PC-3 (cell line): ENCODE data around the gene EHMT1. TPM values are rescaled to one million over a fixed set of nuclear protein-coding genes. Genes with fewer than 3 reads are reported as not detected.

Experiments used
- ATAC-seq: fragments of 200-7000 bp; cut with Tn5 transposase; 2 replicates; pipeline ENCODE4 v1.9.1; 2020; ENCODE audit warnings: mild to moderate bottlenecking, moderate library complexity
- BruUV-seq: library from RNA; stranded (reverse); fragments of 400-500 nt; replicated peaks from 2 replicates; lab custom pipeline; 2021; lab: Mats Ljungman, UMichigan
- CTCF ChIA-PET: fragments of 300-600 bp; sonication (Branson Sonifier 250); formaldehyde crosslinking; loops from one replicate; lab custom pipeline; 2022; ENCODE audit warnings: antibody characterized with exemption; lab: Charles Lee
- POLR2A ChIA-PET: fragments of 300-600 bp; sonication (Branson Sonifier 250); formaldehyde crosslinking; loops from one replicate; lab custom pipeline; 2022; ENCODE audit warnings: antibody characterized with exemption; ENCODE audit not compliant: unreplicated experiment; lab: Charles Lee
- DNase-seq: peaks from one replicate; pipeline ENCODE4 v3.0.0-alpha.2; 2015
- H2AFZ ChIP-seq: fragments of 300-600 bp; sonication (generic); 2 replicates; pipeline ENCODE4 v1.6.0; 2016; ENCODE audit warnings: antibody characterized with exemption, low read length
- H3F3A ChIP-seq: fragments of 300-600 bp; sonication (generic); one replicate; pipeline ENCODE4 v1.6.0; 2017; ENCODE audit warnings: antibody characterized with exemption, low read length, control low read depth, mild to moderate bottlenecking; ENCODE audit not compliant: unreplicated experiment
- H3K27ac ChIP-seq: fragments of 300-600 bp; sonication (generic); 2 replicates; pipeline ENCODE4 v1.5.1; 2016; ENCODE audit warnings: mild to moderate bottlenecking, low read length
- H3K27me3 ChIP-seq: fragments of 300-600 bp; sonication (generic); 2 replicates; pipeline ENCODE4 v1.6.1; 2016; ENCODE audit warnings: low read length, mixed read lengths
- H3K36me3 ChIP-seq: fragments of 300-600 bp; sonication (generic); 2 replicates; pipeline ENCODE4 v1.6.1; 2016; ENCODE audit warnings: low read depth, mixed run types, low read length, mixed read lengths
- H3K4me1 ChIP-seq: fragments of 300-600 bp; sonication (generic); 2 replicates; pipeline ENCODE4 v1.5.1; 2016; ENCODE audit warnings: low read length; ENCODE audit not compliant: insufficient read depth
- H3K4me2 ChIP-seq: fragments of 300-600 bp; sonication (generic); 2 replicates; pipeline ENCODE4 v1.6.0; 2016; ENCODE audit warnings: low read length
- H3K4me3 ChIP-seq: fragments of 300-600 bp; sonication (generic); 2 replicates; pipeline ENCODE4 v1.5.1; 2016; ENCODE audit warnings: mild to moderate bottlenecking, low read length, mixed read lengths
- H3K79me2 ChIP-seq: fragments of 300-600 bp; sonication (generic); 2 replicates; pipeline ENCODE4 v1.6.1; 2017; ENCODE audit warnings: low read length, mixed read lengths
- H3K9ac ChIP-seq: fragments of 300-600 bp; sonication (generic); 2 replicates; pipeline ENCODE4 v1.6.0; 2016; ENCODE audit warnings: mild to moderate bottlenecking, low read length
- H3K9me2 ChIP-seq: fragments of 300-600 bp; sonication (generic); replicated peaks from 2 replicates; pipeline ENCODE4 v1.6.1; 2016; ENCODE audit warnings: mixed run types, low read length, mixed read lengths
- H3K9me3 ChIP-seq: fragments of 300-600 bp; sonication (generic); 2 replicates; pipeline ENCODE4 v1.6.1; 2016; ENCODE audit warnings: low read length, mixed read lengths
- H4K20me1 ChIP-seq: fragments of 300-600 bp; sonication (generic); 2 replicates; pipeline ENCODE4 v1.6.1; 2016; ENCODE audit warnings: low read length, mixed read lengths
- EZH2 ChIP-seq: fragments of 300-600 bp; sonication (generic); IDR thresholded peaks from one replicate; pipeline ENCODE4 v1.6.1; 2017; ENCODE audit warnings: antibody characterized with exemption, mild to moderate bottlenecking, low read length; ENCODE audit not compliant: unreplicated experiment
- EZH2phosphoT487 ChIP-seq: fragments of 300-600 bp; sonication (generic); IDR thresholded peaks from 2 replicates; pipeline ENCODE4 v1.6.1; 2018; ENCODE audit warnings: mild to moderate bottlenecking, antibody characterized with exemption, low read length, borderline replicate concordance
- intact Hi-C: fragments of 100-400 bp; cut with micrococcal nuclease; formaldehyde crosslinking; loops from 2 replicates; pipeline ENCODE4 v1.9.0; 2023
- total RNA-seq: library from RNA; depleted of rRNA; stranded (reverse); fragments of >200 nt; gene quantifications from 2 replicates; pipeline ENCODE4 v1.2.3, GENCODE V29; 2014
- TF ChIP-seq, protein P1 (sequence below): fragments of 300-600 bp; sonication (generic); conservative IDR thresholded peaks from 2 replicates; pipeline ENCODE4 v1.5.1; 2017; ENCODE audit warnings: antibody characterized with exemption, low read depth, mild to moderate bottlenecking, low read length

EHMT1 gene
- total RNA-seq, 1 experiment from 2014 or later = 42.8 TPM

DNA sequence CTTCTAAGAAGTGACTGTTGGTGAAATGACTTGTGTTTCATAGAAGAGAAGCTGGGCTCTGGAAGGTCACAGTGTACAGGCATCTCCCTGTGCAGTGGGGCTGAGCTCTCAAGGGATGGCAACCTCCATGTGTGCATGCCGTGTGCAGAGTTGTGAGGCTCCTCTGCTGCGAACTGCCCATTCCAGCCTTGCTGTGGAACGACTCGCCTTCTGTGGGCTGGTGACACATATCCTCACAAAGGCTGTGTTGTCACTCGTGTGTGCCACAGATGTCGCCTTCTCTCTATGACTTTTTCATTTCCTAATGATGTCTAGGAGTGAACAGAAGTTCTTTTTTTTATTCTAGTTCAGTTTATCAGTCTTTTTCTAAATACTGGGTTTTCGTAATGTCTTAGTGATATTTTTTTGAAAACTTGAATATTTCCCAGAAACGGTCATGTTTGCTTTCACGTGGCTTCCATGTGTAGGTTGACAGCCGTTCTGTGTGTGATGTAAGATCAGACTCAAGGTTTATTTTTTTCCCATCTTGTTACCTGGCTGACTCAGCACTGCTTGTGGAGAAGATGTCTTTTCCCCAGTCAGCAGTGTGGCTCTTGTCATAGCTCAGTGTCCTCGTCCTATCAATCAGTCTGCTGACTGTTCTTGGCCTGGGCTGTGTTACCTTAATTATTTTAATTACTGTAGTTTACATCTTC lies 201.5 kb downstream of the EHMT1 start:
- Histone ChIP-seq H3K9me3 (no peaks in the 10 kb centered on the region), H3K27me3 (no peaks in the 10 kb centered on the region), H3K27ac (no peak overlapping the region), H3K79me2 (no peaks in the 10 kb centered on the region), H4K20me1 (no peaks in the 10 kb centered on the region), H3K9ac (no peak overlapping the region), H3K36me3 (peaks cover 21% of the 10 kb centered on the region), H3K4me1 (no peaks in the 10 kb centered on the region), H3K4me2 (no peak overlapping the region), H3K4me3 (no peak overlapping the region), H3K9me2 (no peaks in the 10 kb centered on the region), H3F3A (no peaks in the 10 kb centered on the region), H2AFZ (no peak overlapping the region)
- no peak for DNase-seq
- no peak for ATAC-seq
- ChIA-PET POLR2A (no interaction called here), CTCF (no interaction called here)
- TF ChIP-seq, protein P1, sequence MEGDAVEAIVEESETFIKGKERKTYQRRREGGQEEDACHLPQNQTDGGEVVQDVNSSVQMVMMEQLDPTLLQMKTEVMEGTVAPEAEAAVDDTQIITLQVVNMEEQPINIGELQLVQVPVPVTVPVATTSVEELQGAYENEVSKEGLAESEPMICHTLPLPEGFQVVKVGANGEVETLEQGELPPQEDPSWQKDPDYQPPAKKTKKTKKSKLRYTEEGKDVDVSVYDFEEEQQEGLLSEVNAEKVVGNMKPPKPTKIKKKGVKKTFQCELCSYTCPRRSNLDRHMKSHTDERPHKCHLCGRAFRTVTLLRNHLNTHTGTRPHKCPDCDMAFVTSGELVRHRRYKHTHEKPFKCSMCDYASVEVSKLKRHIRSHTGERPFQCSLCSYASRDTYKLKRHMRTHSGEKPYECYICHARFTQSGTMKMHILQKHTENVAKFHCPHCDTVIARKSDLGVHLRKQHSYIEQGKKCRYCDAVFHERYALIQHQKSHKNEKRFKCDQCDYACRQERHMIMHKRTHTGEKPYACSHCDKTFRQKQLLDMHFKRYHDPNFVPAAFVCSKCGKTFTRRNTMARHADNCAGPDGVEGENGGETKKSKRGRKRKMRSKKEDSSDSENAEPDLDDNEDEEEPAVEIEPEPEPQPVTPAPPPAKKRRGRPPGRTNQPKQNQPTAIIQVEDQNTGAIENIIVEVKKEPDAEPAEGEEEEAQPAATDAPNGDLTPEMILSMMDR = no peak
- TF ChIP-seq EZH2 = no peak
- no TSS peak for BruUV-seq
- intact Hi-C loops = no loop called here

DNA sequence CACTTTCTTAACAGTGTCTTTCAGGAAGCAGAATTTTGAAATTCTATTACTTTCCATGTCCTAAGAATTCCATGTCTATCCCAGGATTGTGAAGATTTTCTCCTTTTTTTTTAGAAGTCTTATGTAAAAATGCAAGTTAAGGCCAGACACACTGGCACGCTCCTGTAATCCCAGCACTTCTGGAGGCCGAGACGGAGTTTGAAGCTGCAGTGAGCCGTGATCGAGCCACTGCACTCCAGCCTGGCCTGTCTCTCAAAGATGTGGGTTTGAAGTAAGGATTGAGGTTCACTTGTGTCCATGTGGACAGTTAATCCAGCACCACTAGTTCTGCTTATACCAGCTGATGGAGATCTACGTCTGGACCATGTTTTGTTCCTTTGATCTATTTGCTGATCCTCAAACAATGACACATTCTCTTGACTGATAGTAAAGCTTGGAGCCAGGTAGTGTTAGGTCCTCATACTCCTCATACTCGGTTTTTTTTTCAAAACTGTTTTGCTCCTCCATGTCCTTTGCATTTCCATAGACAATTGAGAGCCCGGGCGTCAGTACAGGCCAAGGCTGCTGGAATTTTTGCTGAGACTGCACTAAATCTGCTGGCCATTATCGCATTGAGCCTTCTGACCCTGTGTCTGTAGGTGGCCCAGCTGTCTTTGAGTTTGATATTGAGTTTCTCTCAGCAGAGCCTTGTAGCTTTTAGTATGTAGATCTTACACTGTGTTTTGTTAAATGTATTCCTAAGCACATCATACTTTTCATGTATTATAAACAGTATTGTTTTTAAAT lies 205.4 kb downstream of the EHMT1 start:
- no peak for DNase-seq
- no peaks in the 10 kb centered on the region for H3F3A ChIP-seq

More for the DNA sequence above, 205.4 kb downstream of the EHMT1 start:
- Histone ChIP-seq H3K9me2 (no peaks in the 10 kb centered on the region), H4K20me1 (no peaks in the 10 kb centered on the region), H3K36me3 (peaks cover 8% of the 10 kb centered on the region), H3K4me3 (no peak overlapping the region), H3K4me1 (no peaks in the 10 kb centered on the region), H3K27me3 (no peaks in the 10 kb centered on the region), H2AFZ (no peak overlapping the region), H3K9me3 (no peaks in the 10 kb centered on the region), H3K9ac (no peak overlapping the region), H3K79me2 (no peaks in the 10 kb centered on the region), H3K4me2 (no peak overlapping the region), H3K27ac (no peak overlapping the region)
- CTCF ChIA-PET = no interaction called here
- intact Hi-C loops = no loop called here
- no peak for TF ChIP-seq EZH2phosphoT487
- TF ChIP-seq EZH2 = no peak
- TF ChIP-seq, protein P1 = no peak
- POLR2A ChIA-PET = no interaction called here
- BruUV-seq = no TSS peak
- no peak for ATAC-seq
